CD14-positive monocyte (primary cell): ENCODE measurements around the gene NDUFA5. TPM values are rescaled to one million over a fixed set of nuclear protein-coding genes. Genes with fewer than 3 reads are reported as not detected.

Experiments used
- DNase-seq, 3 donors: peaks; one replicate each; pipeline ENCODE4 v3.0.0-alpha.2; 2011 to 2022
- H2AFZ ChIP-seq: 2 replicates; pipeline ENCODE4 v1.6.0; 2012; ENCODE audit warnings: mild to moderate bottlenecking, low read depth, low read length, inconsistent platforms; ENCODE audit not compliant: insufficient read depth, poor library complexity, severe bottlenecking
- H3K27ac ChIP-seq, 2 donors: 1 replicate in 1 of 2; 2 replicates in 1 of 2; pipeline ENCODE4 v1.5.1; 2012 to 2013; ENCODE audit warnings: low read length in 2 of 2, control low read depth in 1 of 2, inconsistent platforms in 1 of 2, low read depth in 1 of 2, mild to moderate bottlenecking in 1 of 2
- H3K27me3 ChIP-seq, 2 donors: one replicate each; pipeline versions ENCODE4 v1.6.0 to v1.6.1; 2011 to 2013; ENCODE audit warnings: low read length in 2 of 2; ENCODE audit not compliant: control insufficient read depth in 2 of 2, insufficient read depth in 2 of 2
- H3K36me3 ChIP-seq, 2 donors: replicated peaks in 1 of 2; 1 replicate in 1 of 2; 2 replicates in 1 of 2; pipeline versions ENCODE4 v1.5.1 to v1.6.1; 2012 to 2013; ENCODE audit warnings: low read length in 2 of 2, control low read depth in 1 of 2, inconsistent platforms in 1 of 2, mild to moderate bottlenecking in 1 of 2; ENCODE audit not compliant: insufficient read depth in 2 of 2, control insufficient read depth in 1 of 2
- H3K4me1 ChIP-seq, 2 donors: 1 replicate in 1 of 2; 2 replicates in 1 of 2; pipeline versions ENCODE4 v1.5.1 to v1.6.1; 2012 to 2013; ENCODE audit warnings: low read length in 2 of 2, control low read depth in 1 of 2, inconsistent platforms in 1 of 2, mild to moderate bottlenecking in 1 of 2, moderate library complexity in 1 of 2; ENCODE audit not compliant: insufficient read depth in 2 of 2, control insufficient read depth in 1 of 2
- H3K4me2 ChIP-seq: replicated peaks from 2 replicates; pipeline ENCODE3; 2012; ENCODE audit warnings: low read length, moderate library complexity, mild to moderate bottlenecking; ENCODE audit not compliant: poor library complexity, severe bottlenecking; ENCODE audit errors: extremely low read depth
- H3K4me3 ChIP-seq, 3 experiments: fragments of 200-600 bp in 1 of 3; sonication (generic) in 1 of 3; replicated peaks in 1 of 3; 1 replicate in 2 of 3; 2 replicates in 1 of 3; pipeline ENCODE4 v1.5.1; 2011 to 2013; ENCODE audit warnings: low read length in 3 of 3, mild to moderate bottlenecking in 3 of 3, control low read depth in 2 of 3, low read depth in 2 of 3, inconsistent platforms in 1 of 3, moderate library complexity in 1 of 3
- H3K79me2 ChIP-seq: 2 replicates; pipeline ENCODE4 v1.6.0; 2012; ENCODE audit warnings: mild to moderate bottlenecking, control low read depth, inconsistent platforms, low read length, moderate library complexity; ENCODE audit not compliant: insufficient read depth
- H3K9ac ChIP-seq: 2 replicates; pipeline ENCODE4 v1.6.0; 2017; ENCODE audit warnings: low read length, mild to moderate bottlenecking; ENCODE audit not compliant: insufficient read depth, poor library complexity, severe bottlenecking
- H3K9me3 ChIP-seq, 2 donors: replicated peaks in 1 of 2; 1 replicate in 1 of 2; 2 replicates in 1 of 2; pipeline versions ENCODE4 v1.5.1 to v1.6.1; 2012 to 2013; ENCODE audit warnings: low read length in 2 of 2, control low read depth in 1 of 2; ENCODE audit not compliant: control insufficient read depth in 1 of 2, insufficient read depth in 1 of 2
- H4K20me1 ChIP-seq: 2 replicates; pipeline ENCODE4 v1.6.0; 2012; ENCODE audit warnings: mild to moderate bottlenecking, low read length, control low read depth, moderate library complexity; ENCODE audit not compliant: insufficient read depth
- H3K27ac Mint-ChIP-seq, 7 donors: one replicate each; pipeline ENCODE4 v1.8.0; 2020; ENCODE audit warnings: mild to moderate bottlenecking in 7 of 7, mixed read lengths in 7 of 7, moderate library complexity in 6 of 7, inconsistent platforms in 2 of 7
- H3K27me3 Mint-ChIP-seq, 3 donors: one replicate each; pipeline ENCODE4 v1.8.0; 2021 to 2022; ENCODE audit warnings: low read depth in 3 of 3, mild to moderate bottlenecking in 3 of 3, mixed read lengths in 3 of 3, moderate library complexity in 3 of 3, inconsistent platforms in 1 of 3
- H3K36me3 Mint-ChIP-seq, 2 donors: one replicate each; pipeline ENCODE4 v1.8.0; 2020; ENCODE audit warnings: mixed read lengths in 2 of 2, inconsistent platforms in 1 of 2, mild to moderate bottlenecking in 1 of 2
- H3K4me1 Mint-ChIP-seq: one replicate; pipeline ENCODE4 v1.8.0; 2020; ENCODE audit warnings: mild to moderate bottlenecking, mixed read lengths
- H3K4me3 Mint-ChIP-seq, 2 donors: one replicate each; pipeline ENCODE4 v1.8.0; 2020; ENCODE audit warnings: mild to moderate bottlenecking in 2 of 2, mixed read lengths in 2 of 2, moderate library complexity in 1 of 2
- H3K9me3 Mint-ChIP-seq, 7 donors: one replicate each; pipeline ENCODE4 v1.8.0; 2020 to 2022; ENCODE audit warnings: mixed read lengths in 7 of 7, mild to moderate bottlenecking in 6 of 7, moderate library complexity in 6 of 7, inconsistent platforms in 2 of 7
- CTCF ChIP-seq: fragments of 200-600 bp; IDR thresholded peaks from one replicate; pipeline ENCODE4 v1.8.0; 2022; ENCODE audit warnings: antibody characterized with exemption, mild to moderate bottlenecking
- WGBS: methylation state at CpG from one replicate; pipeline ENCODE4 v1.1.5; 2013; ENCODE audit warnings: missing lambda C conversion rate; ENCODE audit not compliant: insufficient coverage; 5-methylcytosine and 5-hydroxymethylcytosine counted together
- intact Hi-C, 2 donors: fragments of 100-400 bp; cut with micrococcal nuclease; formaldehyde crosslinking; loops; one replicate each; pipeline versions ENCODE4 v1.15.0 to v1.15.1; 2023
- polyA plus RNA-seq, 3 donors: library from polyadenylated mRNA; depleted of rRNA in 1 of 3; unstranded in 2 of 3; stranded (reverse) in 1 of 3; fragments of 300-500 nt in 2 of 3; fragments of >200 nt in 1 of 3; fragmentation: Illumina TruSeq in 2 of 3; gene quantifications; 1 replicate in 2 of 3; 2 replicates in 1 of 3; pipeline ENCODE4 v1.2.3, GENCODE V29; 2012 to 2021

Gene NDUFA5
- polyA plus RNA-seq, 3 donors: 6.9 to 49.2 (median 37.3) TPM

- Histone ChIP-seq H3K79me2 (no peaks in the 10 kb centered on the region), H3K9ac (no peak overlapping the region), H4K20me1 (no peaks in the 10 kb centered on the region), H3K27ac (no peak overlapping the region), H3K27me3 (peaks cover 0 to 2% of the 10 kb centered on the region in 2 donors), H3K36me3 (no peaks in the 10 kb centered on the region), H3K9me3 (no peaks in the 10 kb centered on the region), H3K4me1 (no peaks in the 10 kb centered on the region), H3K4me3 (no peak overlapping the region), H2AFZ (no peak overlapping the region), H3K4me2 (no peak overlapping the region)
- no peak overlapping the region for H3K27ac Mint-ChIP-seq
- DNase-seq: no peak
- H3K36me3 Mint-ChIP-seq: no peaks in the 10 kb centered on the region
- no peaks in the 10 kb centered on the region for H3K4me1 Mint-ChIP-seq
- peaks cover 4 to 5% (median 4%) of the 10 kb centered on the region in 3 donors for H3K27me3 Mint-ChIP-seq
- no peaks in the 10 kb centered on the region for H3K9me3 Mint-ChIP-seq
- no peak overlapping the region for H3K4me3 Mint-ChIP-seq
- no CpG with 5 or more reads among the region's 1 CpG for WGBS
- no peak for TF ChIP-seq CTCF
- intact Hi-C loops: no loop called here
Measured at GRCh38 chr7:123498031-123498430, 59.6 kb downstream of the NDUFA5 start.

GRCh38 chr7:123494193-123494796 lies 63.3 kb downstream of the NDUFA5 start:
- peaks cover 6 to 9% (median 7%) of the 10 kb centered on the region in 3 donors for H3K27me3 Mint-ChIP-seq
- Histone ChIP-seq H3K9me3 (no peaks in the 10 kb centered on the region), H2AFZ (no peak overlapping the region), H3K79me2 (no peaks in the 10 kb centered on the region), H3K4me3 (no peak overlapping the region), H3K27me3 (peaks cover 0 to 2% of the 10 kb centered on the region in 2 donors), H3K9ac (no peak overlapping the region), H3K4me1 (no peaks in the 10 kb centered on the region), H3K36me3 (no peaks in the 10 kb centered on the region), H4K20me1 (no peaks in the 10 kb centered on the region), H3K4me2 (no peak overlapping the region), H3K27ac (no peak overlapping the region)
- intact Hi-C loops: no loop called here
- no peaks in the 10 kb centered on the region for H3K36me3 Mint-ChIP-seq
- DNase-seq: peak; percentile 3 to 30 (median 12)
- H3K4me3 Mint-ChIP-seq: peak overlapping the region in 1 of 2 donors; percentile 46
- peaks cover 0 to 3% (median 0%) of the 10 kb centered on the region in 7 donors for H3K9me3 Mint-ChIP-seq
- H3K27ac Mint-ChIP-seq: no peak overlapping the region
- no peaks in the 10 kb centered on the region for H3K4me1 Mint-ChIP-seq
- peak; percentile 79 for TF ChIP-seq CTCF
- WGBS: no CpG with 5 or more reads among the region's 3 CpGs
